KMS-11 (cell line): ENCODE results near the gene SLC9B1.
A peak's percentile ranks its signal among the peaks of the same experiment; 100 is the strongest.
"Not testable (repeated sequence)": the region's sequence is repeated elsewhere in the genome, so short reads cannot be mapped to it uniquely, and the experiment has no call there.

Experiments
- H2AFZ ChIP-seq: fragments of 200-600 bp; sonication (generic); 2 replicates; pipeline ENCODE4 v1.6.1; 2016; ENCODE audit warnings: antibody characterized with exemption, mixed run types, low read depth
- H3K27ac ChIP-seq: fragments of 200-600 bp; sonication (generic); 2 replicates; pipeline ENCODE4 v1.6.1; 2016; ENCODE audit warnings: mild to moderate bottlenecking, mixed run types
- H3K27me3 ChIP-seq: fragments of 200-600 bp; sonication (generic); 2 replicates; pipeline ENCODE4 v1.6.1; 2017; ENCODE audit warnings: mild to moderate bottlenecking, low read depth, mixed run types, moderate library complexity; ENCODE audit not compliant: insufficient read depth
- H3K36me3 ChIP-seq: fragments of 200-600 bp; sonication (generic); 2 replicates; pipeline ENCODE4 v1.6.1; 2017; ENCODE audit warnings: mild to moderate bottlenecking, mixed run types; ENCODE audit not compliant: insufficient read depth
- H3K4me1 ChIP-seq: fragments of 200-600 bp; sonication (generic); 2 replicates; pipeline ENCODE4 v1.6.1; 2016; ENCODE audit warnings: mild to moderate bottlenecking, low read depth, mixed run types; ENCODE audit not compliant: poor library complexity, severe bottlenecking
- H3K4me2 ChIP-seq: fragments of 200-600 bp; sonication (generic); 2 replicates; pipeline ENCODE4 v1.7.0; 2016; ENCODE audit warnings: mild to moderate bottlenecking, mixed run types
- H3K4me3 ChIP-seq: fragments of 200-600 bp; sonication (generic); IDR thresholded peaks from 2 replicates; pipeline ENCODE4 v1.6.1; 2017; ENCODE audit warnings: low read depth, low read length, mixed read lengths; ENCODE audit not compliant: insufficient read depth
- H3K79me2 ChIP-seq: fragments of 200-600 bp; sonication (generic); 2 replicates; pipeline ENCODE4 v1.6.1; 2016; ENCODE audit warnings: low read depth, mixed run types; ENCODE audit not compliant: insufficient read depth
- H3K9ac ChIP-seq: fragments of 200-600 bp; sonication (generic); 2 replicates; pipeline ENCODE4 v1.6.1; 2016; ENCODE audit warnings: mild to moderate bottlenecking, mixed run types
- H4K20me1 ChIP-seq: fragments of 200-600 bp; sonication (generic); 2 replicates; pipeline ENCODE4 v1.6.1; 2016; ENCODE audit warnings: mild to moderate bottlenecking, mixed run types; ENCODE audit not compliant: insufficient read depth
- CTCF ChIP-seq: fragments of 200-600 bp; sonication (generic); conservative IDR thresholded peaks from 2 replicates; pipeline ENCODE4 v1.6.1; 2017; ENCODE audit warnings: low read depth, mild to moderate bottlenecking, antibody characterized with exemption, low read length, moderate library complexity, mixed read lengths

SLC9B1 gene

GRCh38 chr4:103010804-103011203 is 8.7 kb downstream of the SLC9B1 start:
- Histone ChIP-seq H3K4me3 (no peak overlapping the region), H3K36me3 (no peaks in the 10 kb centered on the region), H3K27me3 (no peaks in the 10 kb centered on the region), H3K4me2 (no peak overlapping the region), H3K27ac (no peak overlapping the region), H3K9ac (no peak overlapping the region), H2AFZ (no peak overlapping the region), H3K79me2 (no peaks in the 10 kb centered on the region), H3K4me1 (peaks cover 8% of the 10 kb centered on the region), H4K20me1 (no peaks in the 10 kb centered on the region)
- no peak for TF ChIP-seq CTCF

- TF ChIP-seq CTCF = peak; percentile 85
- no peak overlapping the region for H3K4me3 ChIP-seq
- no peaks in the 10 kb centered on the region for H3K36me3 ChIP-seq
- no peak overlapping the region for H2AFZ ChIP-seq
- H3K27me3 ChIP-seq = no peaks in the 10 kb centered on the region
- H4K20me1 ChIP-seq = no peaks in the 10 kb centered on the region
- H3K4me2 ChIP-seq = no peak overlapping the region
- H3K79me2 ChIP-seq = no peaks in the 10 kb centered on the region
- peaks cover 8% of the 10 kb centered on the region for H3K4me1 ChIP-seq
- no peak overlapping the region for H3K9ac ChIP-seq
- no peak overlapping the region for H3K27ac ChIP-seq
Observed at GRCh38 chr4:103008875-103009729, 10.4 kb downstream of the SLC9B1 start.

- Histone ChIP-seq H3K9ac (no peak overlapping the region), H2AFZ (no peak overlapping the region), H3K79me2 (no peaks in the 10 kb centered on the region), H3K4me2 (no peak overlapping the region), H4K20me1 (no peaks in the 10 kb centered on the region), H3K27ac (no peak overlapping the region), H3K4me3 (no peak overlapping the region), H3K36me3 (no peaks in the 10 kb centered on the region), H3K4me1 (no peaks in the 10 kb centered on the region), H3K27me3 (no peaks in the 10 kb centered on the region)
- TF ChIP-seq CTCF = no peak
Observed at GRCh38 chr4:103002551-103002950, 17.0 kb downstream of the SLC9B1 start.

GRCh38 chr4:102994803-102995202 is 24.7 kb downstream of the SLC9B1 start:
- Histone ChIP-seq H4K20me1 (no peaks in the 10 kb centered on the region), H2AFZ (no peak overlapping the region), H3K4me1 (no peaks in the 10 kb centered on the region), H3K9ac (no peak overlapping the region), H3K4me2 (no peak overlapping the region), H3K36me3 (no peaks in the 10 kb centered on the region), H3K27ac (no peak overlapping the region), H3K27me3 (no peaks in the 10 kb centered on the region), H3K79me2 (no peaks in the 10 kb centered on the region), H3K4me3 (no peak overlapping the region)
- no peak for TF ChIP-seq CTCF

GRCh38 chr4:102993985-102994384 is 25.5 kb downstream of the SLC9B1 start:
- H3K36me3 ChIP-seq, H3K79me2 ChIP-seq, H4K20me1 ChIP-seq, H3K4me3 ChIP-seq, H3K9ac ChIP-seq, H3K27ac ChIP-seq, H3K27me3 ChIP-seq, H3K4me1 ChIP-seq, H2AFZ ChIP-seq, H3K4me2 ChIP-seq: not testable (repeated sequence)
